Renal pelvis (tissue), 12 donors: ENCODE results near the gene DOK4. TPM values are rescaled to one million over a fixed set of nuclear protein-coding genes. Genes with fewer than 3 reads are reported as not detected.

ENCODE experiments used
- DNase-seq: peaks from one replicate; pipeline ENCODE4 v3.0.0-alpha.2; 2013
- long read RNA-seq, 16 experiments: transcript quantifications; one replicate each; lab custom pipeline, GENCODE V29; 2026
- polyA plus RNA-seq, 3 donors: library from polyadenylated mRNA; unstranded; fragments of 120-200 nt; gene quantifications; one replicate each; pipeline ENCODE4 v1.2.1, GENCODE V29; 2013; ENCODE audit not compliant: insufficient read length in 3 of 3

Gene DOK4
- polyA plus RNA-seq, result 10 to 100 TPM; 34.3 to 36.8 (median 35.0) TPM
- long read RNA-seq, donor 1, partial matches to known transcripts, result 0 of 3 reads
- long read RNA-seq, donor 1, other reads (novel, unspliced or antisense), result 0 of 3 reads
- long read RNA-seq, donor 2, partial matches to known transcripts, result 10 of 16 reads
- long read RNA-seq, donor 2, other reads (novel, unspliced or antisense), result 0 of 16 reads
- long read RNA-seq, donor 3, partial matches to known transcripts, result 0 of 6 reads
- long read RNA-seq, donor 3, other reads (novel, unspliced or antisense), result 0 of 6 reads
- long read RNA-seq, donor 4, transcript DOK4-201 (9 exons, 2,772 nt), result major isoform, 9 of 10 reads
- long read RNA-seq, donor 4, partial matches to known transcripts, result 0 of 10 reads
- long read RNA-seq, donor 4, other reads (novel, unspliced or antisense), result 0 of 10 reads
- long read RNA-seq, donor 5, partial matches to known transcripts, result 0 of 3 reads
- long read RNA-seq, donor 5, other reads (novel, unspliced or antisense), result 0 of 3 reads
- long read RNA-seq, donor 6, transcript DOK4-201 (9 exons, 2,772 nt), result major isoform, 5 of 8 reads
- long read RNA-seq, donor 6, partial matches to known transcripts, result 0 of 8 reads
- long read RNA-seq, donor 6, other reads (novel, unspliced or antisense), result 0 of 8 reads
- long read RNA-seq, donor 7, transcript DOK4-218 (8 exons, 1,848 nt), result major isoform, 7 of 22 reads
- long read RNA-seq, donor 7, partial matches to known transcripts, result 10 of 22 reads
- long read RNA-seq, donor 7, other reads (novel, unspliced or antisense), result 0 of 22 reads
- long read RNA-seq, donor 8, partial matches to known transcripts, result 0 of 3 reads
- long read RNA-seq, donor 8, other reads (novel, unspliced or antisense), result 0 of 3 reads
- long read RNA-seq, donor 9, partial matches to known transcripts, result 0 of 9 reads
- long read RNA-seq, donor 9, other reads (novel, unspliced or antisense), result 0 of 9 reads
- long read RNA-seq, donor 10, partial matches to known transcripts, result 10 of 15 reads
- long read RNA-seq, donor 10, other reads (novel, unspliced or antisense), result 0 of 15 reads
- long read RNA-seq, donor 11, partial matches to known transcripts, result 0 of 4 reads
- long read RNA-seq, donor 11, other reads (novel, unspliced or antisense), result 0 of 4 reads
- long read RNA-seq, donor 12, transcript DOK4-201 (9 exons, 2,772 nt), result major isoform, 10 of 13 reads
- long read RNA-seq, donor 12, partial matches to known transcripts, result 0 of 13 reads
- long read RNA-seq, donor 12, other reads (novel, unspliced or antisense), result 0 of 13 reads
- long read RNA-seq, donor 13, partial matches to known transcripts, result 0 of 2 reads
- long read RNA-seq, donor 13, other reads (novel, unspliced or antisense), result 0 of 2 reads
- long read RNA-seq, donor 14, result 0 reads
- long read RNA-seq, donor 15, result 0 reads
- long read RNA-seq, donor 16, transcript DOK4-201 (9 exons, 2,772 nt), result major isoform, 6 of 9 reads
- long read RNA-seq, donor 16, partial matches to known transcripts, result 0 of 9 reads
- long read RNA-seq, donor 16, other reads (novel, unspliced or antisense), result 0 of 9 reads

GRCh38 chr16:57485916-57486857, at the start of gene DOK4:
DOK4 (minus strand) TSS chr16:57486493; CDS start chr16:57479507, 6,986 bp downstream.
- peak; percentile 70 for DNase-seq

- peak; percentile 88 for DNase-seq
These were observed 49.5 kb upstream of the DOK4 start for GRCh38 chr16:57535680-57536305.

GRCh38 chr16:57534881-57535658, 48.8 kb upstream of the DOK4 start:
- no peak for DNase-seq

- DNase-seq, result no peak
These were observed 48.1 kb upstream of the DOK4 start for GRCh38 chr16:57534337-57534880.

GRCh38 chr16:57533431-57534336, 47.4 kb upstream of the DOK4 start:
- no peak for DNase-seq

- DNase-seq, result no peak
These were observed 46.0 kb upstream of the DOK4 start for GRCh38 chr16:57532266-57532625.

- no peak for DNase-seq
These were observed 45.5 kb upstream of the DOK4 start for GRCh38 chr16:57531635-57532265.

GRCh38 chr16:57531253-57531575, 44.9 kb upstream of the DOK4 start:
- no peak for DNase-seq

GRCh38 chr16:57530522-57531252, 44.4 kb upstream of the DOK4 start:
- no peak for DNase-seq

- DNase-seq, result no peak
These were observed 43.8 kb upstream of the DOK4 start for GRCh38 chr16:57530104-57530521.

- DNase-seq, result no peak
These were observed 43.3 kb upstream of the DOK4 start for GRCh38 chr16:57529391-57530103.

- no peak for DNase-seq
These were observed 42.5 kb upstream of the DOK4 start for GRCh38 chr16:57528499-57529390.

GRCh38 chr16:57527610-57528360, 41.5 kb upstream of the DOK4 start:
- no peak for DNase-seq

- no peak for DNase-seq
These were observed 40.7 kb upstream of the DOK4 start for GRCh38 chr16:57527027-57527426.
